HG02884 (cell line): ENCODE results near the gene BEAN1.
"Not testable (repeated sequence)": the region's sequence is repeated elsewhere in the genome, so short reads cannot be mapped to it uniquely, and the experiment has no call there.

Experiments used
- ATAC-seq: cut with Tn5 transposase; IDR thresholded peaks from one replicate; pipeline ENCODE4 v1.9.1; 2021; ENCODE audit warnings: mild to moderate bottlenecking, moderate library complexity; ENCODE audit not compliant: unreplicated experiment

The BEAN1 gene

GRCh38 chr16:66502020-66502913, 75.2 kb downstream of the BEAN1 start:
- no peak for ATAC-seq

- no peak for ATAC-seq
These were observed 75.9 kb downstream of the BEAN1 start for GRCh38 chr16:66503030-66503429.

GRCh38 chr16:66503612-66504011, 76.5 kb downstream of the BEAN1 start:
- ATAC-seq, result no peak

GRCh38 chr16:66507731-66508239, 80.7 kb downstream of the BEAN1 start:
- ATAC-seq, result no peak

GRCh38 chr16:66508248-66508913, 81.3 kb downstream of the BEAN1 start:
- no peak for ATAC-seq

- no peak for ATAC-seq
These were observed 81.9 kb downstream of the BEAN1 start for GRCh38 chr16:66508914-66509496.

GRCh38 chr16:66509576-66509975, 82.5 kb downstream of the BEAN1 start:
- no peak for ATAC-seq

- ATAC-seq, result no peak
These were observed 83.2 kb downstream of the BEAN1 start for GRCh38 chr16:66510298-66510697.

GRCh38 chr16:66510711-66511601, 83.9 kb downstream of the BEAN1 start:
- no peak for ATAC-seq

GRCh38 chr16:66511602-66512271, 84.6 kb downstream of the BEAN1 start:
- no peak for ATAC-seq

GRCh38 chr16:66512272-66513110, 85.4 kb downstream of the BEAN1 start:
- ATAC-seq, result no peak

GRCh38 chr16:66513111-66513723, 86.1 kb downstream of the BEAN1 start:
- no peak for ATAC-seq

GRCh38 chr16:66514391-66514790, 87.3 kb downstream of the BEAN1 start:
- not testable (repeated sequence) for ATAC-seq

- not testable (repeated sequence) for ATAC-seq
These were observed 88.0 kb downstream of the BEAN1 start for GRCh38 chr16:66514980-66515595.

GRCh38 chr16:66515596-66516508, 88.8 kb downstream of the BEAN1 start:
- peak; percentile 5 for ATAC-seq

- no peak for ATAC-seq
These were observed 89.4 kb downstream of the BEAN1 start for GRCh38 chr16:66516509-66516807.

GRCh38 chr16:66516808-66517585, 89.9 kb downstream of the BEAN1 start:
- peak; percentile 96 for ATAC-seq
